ENCODE measurements around the gene ZC3H8. TPM values are rescaled to one million over a fixed set of nuclear protein-coding genes. Genes with fewer than 3 reads are reported as not detected.

The ZC3H8 gene
- total RNA-seq, 4 donors from 2014 or later, result 1.8 to 42.0 (median 10.2) TPM

GRCh38 chr2:112204411-112204810, 50.4 kb downstream of the ZC3H8 start:
- H3K4me1 ChIP-seq, result no peaks in the 10 kb centered on the region
- H3K27me3 ChIP-seq, result no peaks in the 10 kb centered on the region
- H3K4me3 ChIP-seq, result no peak overlapping the region
- peaks cover 0 to 8% of the 10 kb centered on the region in 2 donors for H3K9me3 ChIP-seq
- intact Hi-C loops (cut with DNase I; ENCODE audit: low total_unique reads), result no loop called here
- H3K36me3 ChIP-seq, result no peaks in the 10 kb centered on the region
- TF ChIP-seq POLR2A (IDR thresholded peaks at IDR 0.05), result no peak
- TF ChIP-seq CTCF (IDR thresholded peaks at IDR 0.05), result no peak
- no peak overlapping the region for H3K27ac ChIP-seq
- no peak for DNase-seq

GRCh38 chr2:112201696-112202430, 53.0 kb downstream of the ZC3H8 start:
- Histone ChIP-seq H3K9me3 (peaks cover 0 to 8% of the 10 kb centered on the region in 2 donors), H3K4me3 (no peak overlapping the region), H3K36me3 (no peaks in the 10 kb centered on the region), H3K27me3 (no peaks in the 10 kb centered on the region), H3K27ac (no peak overlapping the region), H3K4me1 (no peaks in the 10 kb centered on the region)
- intact Hi-C loops (cut with DNase I; ENCODE audit: low total_unique reads), result no loop called here
- no peak for TF ChIP-seq CTCF (IDR thresholded peaks at IDR 0.05)
- DNase-seq, result no peak

GRCh38 chr2:112199188-112199587, 55.7 kb downstream of the ZC3H8 start:
- peaks cover 0 to 7% of the 10 kb centered on the region in 2 donors for H3K9me3 ChIP-seq
- no peak overlapping the region for H3K4me3 ChIP-seq
- no peak for DNase-seq
- intact Hi-C loops (cut with DNase I; ENCODE audit: low total_unique reads), result no loop called here
- no peak overlapping the region for H3K27ac ChIP-seq
- no peak for TF ChIP-seq CTCF (IDR thresholded peaks at IDR 0.05)
- no peak for TF ChIP-seq POLR2A (IDR thresholded peaks at IDR 0.05)
- no peaks in the 10 kb centered on the region for H3K36me3 ChIP-seq
- no peaks in the 10 kb centered on the region for H3K4me1 ChIP-seq
- H3K27me3 ChIP-seq, result no peaks in the 10 kb centered on the region

- no peak overlapping the region for H3K27ac ChIP-seq
- no peaks in the 10 kb centered on the region for H3K4me1 ChIP-seq
- H3K36me3 ChIP-seq, result no peaks in the 10 kb centered on the region
- peaks cover 0 to 3% of the 10 kb centered on the region in 2 donors for H3K9me3 ChIP-seq
- H3K27me3 ChIP-seq, result no peaks in the 10 kb centered on the region
- intact Hi-C loops (cut with DNase I; ENCODE audit: low total_unique reads), result no loop called here
- no peak for TF ChIP-seq POLR2A (IDR thresholded peaks at IDR 0.05)
- TF ChIP-seq CTCF (IDR thresholded peaks at IDR 0.05), result no peak
- no peak overlapping the region for H3K4me3 ChIP-seq
- no peak for DNase-seq
These were observed 56.1 kb downstream of the ZC3H8 start for GRCh38 chr2:112198780-112199179.

GRCh38 chr2:112197868-112198267, 57.0 kb downstream of the ZC3H8 start:
- TF ChIP-seq CTCF (IDR thresholded peaks at IDR 0.05) (no peak), POLR2A (IDR thresholded peaks at IDR 0.05) (no peak)
- H3K9me3 ChIP-seq, result no peaks in the 10 kb centered on the region
- no peak for DNase-seq

More at GRCh38 chr2:112197868-112198267, 57.0 kb downstream of the ZC3H8 start:
- intact Hi-C loops (cut with DNase I; ENCODE audit: low total_unique reads), result no loop called here
- Histone ChIP-seq H3K4me1 (no peaks in the 10 kb centered on the region), H3K36me3 (no peaks in the 10 kb centered on the region), H3K27ac (no peak overlapping the region), H3K27me3 (no peaks in the 10 kb centered on the region), H3K4me3 (no peak overlapping the region)
